Heart right ventricle (tissue), 16 donors: ENCODE results near the gene CDCA3. TPM values are rescaled to one million over a fixed set of nuclear protein-coding genes. Genes with fewer than 3 reads are reported as not detected.

Experiments used
- ATAC-seq, 8 donors: fragments of 200-7000 bp; cut with Tn5 transposase; one replicate each; pipeline ENCODE4 v1.9.1; 2020; ENCODE audit warnings: mild to moderate bottlenecking in 8 of 8, moderate library complexity in 8 of 8, moderate number of reproducible peaks in 1 of 8
- DNase-seq, 2 donors: peaks; one replicate each; pipeline ENCODE4 v3.0.0-alpha.2; 2020
- H3K27ac ChIP-seq, 10 donors: fragments of 200-600 bp; sonication (generic) in 2 of 10; one replicate each; pipeline versions ENCODE4 v1.5.0 to v1.8.0; 2020 to 2022; ENCODE audit warnings: mild to moderate bottlenecking in 3 of 10
- H3K27me3 ChIP-seq, 7 donors: fragments of 200-600 bp; one replicate each; pipeline ENCODE4 v1.8.0; 2021 to 2022; ENCODE audit warnings: mild to moderate bottlenecking in 2 of 7
- H3K36me3 ChIP-seq, 9 donors: fragments of 200-600 bp; sonication (generic) in 1 of 9; one replicate each; pipeline versions ENCODE4 v1.5.0 to v1.8.0; 2020 to 2022; ENCODE audit warnings: mild to moderate bottlenecking in 2 of 9
- H3K4me1 ChIP-seq, 9 donors: fragments of 200-600 bp; sonication (generic) in 1 of 9; one replicate each; pipeline versions ENCODE4 v1.5.0 to v1.8.0; 2020 to 2022; ENCODE audit warnings: mild to moderate bottlenecking in 4 of 9
- H3K4me3 ChIP-seq, 10 donors: fragments of 200-600 bp; sonication (generic) in 2 of 10; one replicate each; pipeline versions ENCODE4 v1.5.0 to v1.8.0; 2020 to 2022; ENCODE audit warnings: mild to moderate bottlenecking in 7 of 10, moderate library complexity in 2 of 10
- H3K9me3 ChIP-seq, 11 donors: fragments of 200-600 bp in 10 of 11; sonication (generic) in 2 of 11; one replicate each; pipeline versions ENCODE4 v1.5.0 to v1.8.0; 2013 to 2022; ENCODE audit warnings: mild to moderate bottlenecking in 2 of 11, control low read depth in 1 of 11, moderate library complexity in 1 of 11
- CTCF ChIP-seq, 9 donors: fragments of 200-600 bp; sonication (generic) in 2 of 9; IDR thresholded peaks; one replicate each; pipeline versions ENCODE4 v1.5.0 to v1.8.0; 2021 to 2022; ENCODE audit warnings: antibody characterized with exemption in 9 of 9, mild to moderate bottlenecking in 5 of 9, moderate library complexity in 1 of 9
- WGBS, 2 donors: extraction: QIAGEN DNeasy Blood & Tissue Kit; methylation state at CpG; one replicate each; pipeline ENCODE4 v1.1.7; 2013; ENCODE audit warnings: inconsistent platforms in 1 of 2; 5-methylcytosine and 5-hydroxymethylcytosine counted together
- intact Hi-C, 10 donors: fragments of 100-400 bp; cut with DNase I; formaldehyde crosslinking; loops; one replicate each; pipeline versions ENCODE4 v1.11.1 to v1.14.2; 2022
- polyA plus RNA-seq, 2 donors: library from polyadenylated mRNA; stranded (reverse); fragments of 200-250 nt; gene quantifications; one replicate each; pipeline ENCODE4 v1.2.3, GENCODE V29; 2013
- total RNA-seq, 10 donors: library from RNA; stranded (reverse); fragmentation: NEBNext Ultra II Directional in 3 of 10; extraction: Animal tissue kit (Norgen Biotek cat#: 25700) in 3 of 10; gene quantifications; one replicate each; pipeline versions ENCODE4 v1.2.1 to v1.2.4, GENCODE V29; 2021 to 2023
- donor health status: Arrhythmogenic right ventricular cardiomyopathy.
- donor health status: ischemic (EF 13 %, LVEDD 7.1; RV severe dilation, severe dysfunction).
- donor health status: healthy with polysubstance abuse.
- donor health status: DM: no; HTN: yes; CAD: no.
- donor health status: DM: no; HTN: no; CAD: no.
- donor health status: ischemic (EF 25% LVEDD 6.9; RV normal size, moderate dysfunction).
- donor health status: ischemic (EF 25% LVEDD 5.7; RV mildly dilated, moderate dysfunction).
- donor health status: healthy.
- donor health status: DM: yes; HTN: yes; CAD: no.
- donor health status: Ischemic cardiomyopathy.
- donor health status: ischemic (EF 35%, LVEDD 5.7; RV mildly dilated, moderate dysfunction).
- donor health status: nonischemic (EF 11% LVEDD 7.7; RV severe dilation, severe dysfunction).
- donor health status: DM: yes; HTN: yes; CAD: no.
- donor health status: PGD.
- donor health status: ischemic (EF 29% LVEDD 5.4; RV normal size, mild dysfunction).
- donor health status: nonischemic (EF 23%, LVEDD 6.1; RV moderate dilation, normal function).

Gene CDCA3
- total and polyA plus RNA-seq, 12 donors, result 0.22 to 4.0 (median 0.55) TPM; not detected in 1

- no peak for TF ChIP-seq CTCF (IDR thresholded peaks at IDR 0.05)
- 76 to 79% methylated on average over 22 of the region's 22 CpGs for WGBS, 2 donors
- DNase-seq (no peak), ATAC-seq (no peak)
- Histone ChIP-seq H3K36me3 (peaks cover 0 to 19% (median 0%) of the 10 kb centered on the region in 9 donors), H3K4me1 (peaks cover 12 to 60% (median 36%) of the 10 kb centered on the region in 9 donors), H3K4me3 (no peak overlapping the region), H3K9me3 (no peaks in the 10 kb centered on the region), H3K27me3 (peaks cover 0 to 58% (median 0%) of the 10 kb centered on the region in 7 donors), H3K27ac (peak overlapping the region in 8 of 10 donors; percentile 6 to 56 (median 44))
- intact Hi-C loops, result loop anchor here (5.0 to 10.0 kb wide), 7 partner anchors 50 to 212 kb away; partner anchors contain the start of genes MLF2 (in 7 of the 10) and PTMS (in 1 of the 10)
Observed at GRCh38 chr12:6826734-6827436, 24.2 kb downstream of the CDCA3 start.

- TF ChIP-seq CTCF (IDR thresholded peaks at IDR 0.05), result no peak
- Histone ChIP-seq H3K27ac (no peak overlapping the region), H3K9me3 (no peaks in the 10 kb centered on the region), H3K36me3 (peaks cover 0 to 12% (median 0%) of the 10 kb centered on the region in 9 donors), H3K4me1 (peaks cover 15 to 63% (median 40%) of the 10 kb centered on the region in 9 donors), H3K4me3 (no peak overlapping the region), H3K27me3 (peaks cover 0 to 60% (median 0%) of the 10 kb centered on the region in 7 donors)
- ATAC-seq (no peak), DNase-seq (no peak)
- intact Hi-C loops, result loop anchor here (5.0 to 10.0 kb wide), 7 partner anchors 49 to 211 kb away; partner anchors contain the start of genes MLF2 (in 7 of the 10) and PTMS (in 1 of the 10)
- WGBS, 2 donors, result 79 to 82% methylated on average over 17 of the region's 17 CpGs
Observed at GRCh38 chr12:6826125-6826733, 24.9 kb downstream of the CDCA3 start.

- peak overlapping the region in 1 of 10 donors; percentile 18 for H3K27ac ChIP-seq
- H3K27me3 ChIP-seq, result peaks cover 0 to 59% (median 0%) of the 10 kb centered on the region in 7 donors
- H3K36me3 ChIP-seq, result peaks cover 0 to 6% (median 0%) of the 10 kb centered on the region in 9 donors
- H3K4me3 ChIP-seq, result peak overlapping the region in 5 of 10 donors; percentile 17 to 39 (median 25)
- no peaks in the 10 kb centered on the region for H3K9me3 ChIP-seq
- intact Hi-C loops, result loop anchor here (2.0 to 10.0 kb wide), 9 partner anchors 48 to 211 kb away; partner anchors contain the start of genes MLF2 (in 8 of the 10) and PTMS (in 1 of the 10)
- ATAC-seq (peak; percentile 54 to 73 (median 62)), DNase-seq (peak; percentile 87 to 89)
- peaks cover 15 to 65% (median 45%) of the 10 kb centered on the region in 9 donors for H3K4me1 ChIP-seq
- peak; percentile 80 to 97 (median 95) for TF ChIP-seq CTCF (IDR thresholded peaks at IDR 0.05)
- 12 to 14% methylated on average over 19 of the region's 19 CpGs for WGBS, 2 donors
Observed at GRCh38 chr12:6825398-6826124, 25.5 kb downstream of the CDCA3 start.
